Osteocyte (in vitro differentiated cells): ENCODE data around the gene STIMATE. TPM values are rescaled to one million over a fixed set of nuclear protein-coding genes. Genes with fewer than 3 reads are reported as not detected.

Experiments
- DNase-seq: peaks from one replicate; pipeline ENCODE4 v3.0.0; 2021; ENCODE audit warnings: mixed read lengths; ENCODE audit not compliant: unreplicated experiment; ENCODE audit errors: extremely low spot score
- H3K27ac Mint-ChIP-seq: one replicate; pipeline ENCODE4 v1.8.0; 2021; ENCODE audit warnings: mild to moderate bottlenecking, mixed read lengths; ENCODE audit not compliant: unreplicated experiment
- H3K27me3 Mint-ChIP-seq: one replicate; pipeline ENCODE4 v1.8.0; 2021; ENCODE audit warnings: mixed read lengths; ENCODE audit not compliant: unreplicated experiment
- H3K36me3 Mint-ChIP-seq: one replicate; pipeline ENCODE4 v1.8.0; 2021; ENCODE audit warnings: mixed read lengths; ENCODE audit not compliant: unreplicated experiment
- H3K4me1 Mint-ChIP-seq: one replicate; pipeline ENCODE4 v1.8.0; 2021; ENCODE audit warnings: mixed read lengths; ENCODE audit not compliant: unreplicated experiment
- H3K4me3 Mint-ChIP-seq: one replicate; pipeline ENCODE4 v1.8.0; 2021; ENCODE audit warnings: mild to moderate bottlenecking, moderate library complexity, mixed read lengths; ENCODE audit not compliant: unreplicated experiment
- H3K9me3 Mint-ChIP-seq: one replicate; pipeline ENCODE4 v1.8.0; 2021; ENCODE audit warnings: mixed read lengths; ENCODE audit not compliant: unreplicated experiment
- CTCF ChIP-seq: fragments of 200-600 bp; sonication (generic); IDR thresholded peaks from 2 replicates; pipeline ENCODE4 v1.5.0; 2021; ENCODE audit warnings: antibody characterized with exemption, mild to moderate bottlenecking, moderate library complexity
- total RNA-seq: library from RNA; stranded (reverse); gene quantifications from 2 replicates; pipeline ENCODE4 v1.2.1, GENCODE V29; 2021

The STIMATE gene
- total RNA-seq, 1 donor from 2014 or later: 25.3 TPM

DNA sequence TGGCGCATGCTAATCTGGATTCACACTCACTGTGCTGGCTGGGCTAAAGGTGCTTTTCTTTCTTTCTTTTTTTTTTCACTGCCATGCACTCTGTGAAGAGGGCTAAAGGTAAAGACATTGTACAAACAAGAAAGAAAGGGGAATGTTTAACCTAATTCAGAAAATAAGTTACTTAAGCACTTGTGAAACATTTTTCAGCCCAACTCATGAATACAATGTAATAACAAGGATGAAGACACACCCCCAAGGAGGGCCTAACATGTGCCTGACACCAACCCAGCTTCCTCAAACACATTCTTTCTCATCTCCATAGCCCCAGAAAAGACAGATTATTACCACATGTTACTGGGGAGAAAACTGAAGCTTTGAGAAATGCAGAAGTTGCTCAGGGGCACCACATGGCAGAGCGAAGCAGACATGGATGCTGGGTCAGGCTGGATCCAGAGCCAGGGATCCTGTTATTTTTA, 5.7 kb downstream of the STIMATE start:
- TF ChIP-seq CTCF: no peak
- no peaks in the 10 kb centered on the region for H3K9me3 Mint-ChIP-seq

DNA sequence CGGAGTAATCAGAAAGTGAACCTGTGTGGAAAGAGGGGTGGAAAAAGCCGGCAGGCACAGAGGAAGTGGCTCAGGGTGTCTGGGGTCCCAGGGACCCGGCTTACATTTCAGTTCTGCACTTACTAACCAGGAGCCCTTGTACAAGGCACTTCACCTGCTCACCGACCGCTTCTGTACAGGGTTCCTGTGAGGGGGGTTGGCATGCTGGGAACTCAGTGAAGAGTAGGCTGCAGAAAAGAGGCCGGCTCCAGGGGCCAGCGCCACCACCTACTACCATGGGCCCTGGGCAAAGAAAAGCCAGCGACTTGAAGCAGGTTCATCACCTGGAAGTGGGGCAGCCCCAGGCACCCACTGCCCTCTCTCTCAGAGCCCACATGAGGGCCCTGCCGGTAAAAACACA, 6.2 kb downstream of the STIMATE start:
- peaks cover 7% of the 10 kb centered on the region for H3K36me3 Mint-ChIP-seq
- H3K4me3 Mint-ChIP-seq: no peak overlapping the region
- H3K27ac Mint-ChIP-seq: peak overlapping the region; percentile 75
- no peak for TF ChIP-seq CTCF
- peaks cover 27% of the 10 kb centered on the region for H3K4me1 Mint-ChIP-seq
- no peaks in the 10 kb centered on the region for H3K9me3 Mint-ChIP-seq
- no peaks in the 10 kb centered on the region for H3K27me3 Mint-ChIP-seq
- DNase-seq: peak; percentile 69

More for the DNA sequence above, 5.7 kb downstream of the STIMATE start:
- Mint-ChIP-seq H3K27me3 (no peaks in the 10 kb centered on the region), H3K4me3 (no peak overlapping the region), H3K36me3 (peaks cover 7% of the 10 kb centered on the region), H3K4me1 (peaks cover 32% of the 10 kb centered on the region), H3K27ac (peak overlapping the region; percentile 75)
- DNase-seq: peak; percentile 46

DNA sequence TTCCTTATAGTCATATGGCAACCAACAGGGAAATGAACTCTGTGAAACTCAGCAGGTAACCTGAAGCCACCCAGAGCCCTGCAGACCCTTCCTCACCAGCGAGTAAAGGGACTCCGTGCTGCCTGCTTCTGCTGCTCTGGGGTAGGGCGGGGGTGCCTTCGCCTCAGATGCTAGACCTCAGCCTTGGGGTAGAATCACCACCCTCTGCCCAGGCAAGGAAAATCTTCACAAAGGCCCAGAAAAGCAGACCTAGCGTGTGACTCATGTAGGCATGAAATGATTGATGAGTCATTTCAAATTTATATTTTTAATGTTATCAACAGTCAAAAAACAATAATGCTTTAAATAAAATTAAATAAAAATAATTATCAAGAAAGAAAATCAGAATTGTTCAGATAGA, 6.6 kb downstream of the STIMATE start:
- Mint-ChIP-seq H3K4me1 (peaks cover 22% of the 10 kb centered on the region), H3K4me3 (no peak overlapping the region), H3K27me3 (no peaks in the 10 kb centered on the region), H3K36me3 (peaks cover 7% of the 10 kb centered on the region), H3K9me3 (no peaks in the 10 kb centered on the region), H3K27ac (no peak overlapping the region)
- peak; percentile 51 for DNase-seq
- no peak for TF ChIP-seq CTCF

DNA sequence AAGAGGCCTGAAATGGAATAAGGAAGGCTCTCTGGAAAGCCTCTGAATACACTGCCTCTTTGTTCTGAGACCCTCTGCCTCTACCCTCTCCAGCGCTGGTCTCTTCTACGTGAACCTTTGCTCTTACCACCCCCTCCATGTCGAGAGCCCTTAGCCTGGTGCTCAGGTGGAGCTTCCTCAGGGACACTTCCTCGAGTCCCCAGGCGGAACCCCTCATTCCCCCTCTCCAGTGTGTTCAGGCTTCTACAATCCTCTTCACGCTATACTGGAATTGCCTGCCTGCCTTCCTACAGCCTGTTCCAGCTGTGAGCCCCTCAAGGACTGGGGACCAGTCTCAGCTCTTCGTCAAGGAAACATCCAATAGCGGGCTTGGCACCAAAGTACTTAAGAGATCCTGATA, 7.4 kb downstream of the STIMATE start:
- Mint-ChIP-seq H3K4me1 (peaks cover 18% of the 10 kb centered on the region), H3K4me3 (no peak overlapping the region), H3K27ac (no peak overlapping the region), H3K27me3 (no peaks in the 10 kb centered on the region), H3K36me3 (peaks cover 16% of the 10 kb centered on the region), H3K9me3 (peaks cover 5% of the 10 kb centered on the region)
- peak; percentile 60 for DNase-seq
- no peak for TF ChIP-seq CTCF

GRCh38 chr3:52887166-52887565, 10.2 kb downstream of the STIMATE start:
- H3K4me1 Mint-ChIP-seq: peaks cover 14% of the 10 kb centered on the region
- no peak for TF ChIP-seq CTCF
- no peak overlapping the region for H3K4me3 Mint-ChIP-seq
- peaks cover 11% of the 10 kb centered on the region for H3K36me3 Mint-ChIP-seq
- peaks cover 10% of the 10 kb centered on the region for H3K9me3 Mint-ChIP-seq
- no peak for DNase-seq
- H3K27me3 Mint-ChIP-seq: no peaks in the 10 kb centered on the region
- no peak overlapping the region for H3K27ac Mint-ChIP-seq
